WTC11 (cell line): ENCODE measurements around the gene EFCC1. TPM values are rescaled to one million over a fixed set of nuclear protein-coding genes. Genes with fewer than 3 reads are reported as not detected.

Source experiments
- ATAC-seq: fragments of 200-7000 bp; cut with Tn5 transposase; 2 replicates; pipeline ENCODE4 v1.10.0; 2021; ENCODE audit warnings: mild to moderate bottlenecking, moderate library complexity
- CTCF ChIA-PET: fragments of 300-600 bp; sonication (Branson Sonifier 250); formaldehyde crosslinking; loops from one replicate; lab custom pipeline; 2021; ENCODE audit warnings: antibody characterized with exemption; lab: Charles Lee
- POLR2A ChIA-PET: fragments of 350-600 bp; sonication (Branson Sonifier 250); formaldehyde crosslinking; loops from one replicate; lab custom pipeline; 2021; ENCODE audit warnings: antibody characterized with exemption; lab: Charles Lee
- DNase-seq: peaks from one replicate; pipeline ENCODE4 v3.0.0; 2021; ENCODE audit warnings: low spot score
- H3K27ac Mint-ChIP-seq: 2 replicates; pipeline ENCODE4 v1.8.0; 2021; ENCODE audit warnings: mixed read lengths
- H3K27me3 Mint-ChIP-seq: 2 replicates; pipeline ENCODE4 v1.8.0; 2021; ENCODE audit warnings: low read depth, mild to moderate bottlenecking, moderate library complexity, mixed read lengths
- H3K36me3 Mint-ChIP-seq: 2 replicates; pipeline ENCODE4 v1.8.0; 2021; ENCODE audit warnings: mixed read lengths
- H3K4me1 Mint-ChIP-seq: 2 replicates; pipeline ENCODE4 v1.8.0; 2022; ENCODE audit warnings: mixed read lengths
- H3K4me3 Mint-ChIP-seq: 2 replicates; pipeline ENCODE4 v1.8.0; 2021; ENCODE audit warnings: mild to moderate bottlenecking, moderate library complexity, mixed read lengths
- H3K9me3 Mint-ChIP-seq: 2 replicates; pipeline ENCODE4 v1.8.0; 2021; ENCODE audit warnings: mixed read lengths
- ATF1 ChIP-seq: sonication (generic); formaldehyde crosslinking; IDR thresholded peaks from 2 replicates; pipeline ENCODE4 v1.8.1; 2023; ENCODE audit warnings: mild to moderate bottlenecking, moderate library complexity, missing genetic modification reagents
- ATF6 ChIP-seq: sonication (generic); formaldehyde crosslinking; IDR thresholded peaks from 2 replicates; pipeline ENCODE4 v1.8.1; 2023; ENCODE audit warnings: mild to moderate bottlenecking, missing genetic modification reagents
- E2F1 ChIP-seq: sonication (generic); formaldehyde crosslinking; IDR thresholded peaks from 2 replicates; pipeline ENCODE4 v1.8.0; 2022; ENCODE audit warnings: mild to moderate bottlenecking, missing genetic modification reagents
- HMGA2 ChIP-seq: fragments of 250-450 bp; sonication (Bioruptor Pico); IDR thresholded peaks from 2 replicates; pipeline ENCODE4 v1.4.0; 2021; ENCODE audit warnings: mild to moderate bottlenecking, moderate library complexity
- NFE2L1 ChIP-seq: sonication (generic); formaldehyde crosslinking; IDR thresholded peaks from 2 replicates; pipeline ENCODE4 v1.8.1; 2023; ENCODE audit warnings: missing genetic modification reagents
- SMAD3 ChIP-seq: sonication (generic); formaldehyde crosslinking; IDR thresholded peaks from 2 replicates; pipeline ENCODE4 v1.8.0; 2022; ENCODE audit warnings: missing genetic modification reagents, mild to moderate bottlenecking, borderline replicate concordance
- TEAD1 ChIP-seq: sonication (generic); formaldehyde crosslinking; IDR thresholded peaks from 2 replicates; pipeline ENCODE4 v1.8.0; 2022; ENCODE audit warnings: mild to moderate bottlenecking, missing genetic modification reagents
- TEAD4 ChIP-seq: sonication (generic); formaldehyde crosslinking; IDR thresholded peaks from 2 replicates; pipeline ENCODE4 v1.8.0; 2022; ENCODE audit warnings: mild to moderate bottlenecking, missing genetic modification reagents
- ZNF121 ChIP-seq: sonication (generic); formaldehyde crosslinking; IDR thresholded peaks from 2 replicates; pipeline ENCODE4 v1.8.0; 2023; ENCODE audit warnings: missing genetic modification reagents
- ZNF263 ChIP-seq: sonication (generic); formaldehyde crosslinking; IDR thresholded peaks from 2 replicates; pipeline ENCODE4 v1.8.1; 2022; ENCODE audit warnings: low read depth, mild to moderate bottlenecking, moderate library complexity, missing genetic modification reagents
- ZNF423 ChIP-seq: fragments of 250-450 bp; sonication (Bioruptor Pico); IDR thresholded peaks from 2 replicates; pipeline ENCODE4 v2.1.2; 2022; ENCODE audit warnings: mild to moderate bottlenecking, moderate library complexity
- ZSCAN18 ChIP-seq: fragments of 250-450 bp; sonication (Bioruptor Pico); IDR thresholded peaks from 2 replicates; pipeline ENCODE4 v2.1.2; 2022; ENCODE audit warnings: mild to moderate bottlenecking, moderate library complexity
- total RNA-seq: library from RNA; stranded (reverse); gene quantifications from 3 replicates; pipeline ENCODE4 v1.2.3, GENCODE V29; 2021
- TF ChIP-seq, protein P1 (sequence below): sonication (generic); formaldehyde crosslinking; IDR thresholded peaks from 2 replicates; pipeline ENCODE4 v1.8.0; 2023; ENCODE audit warnings: missing genetic modification reagents
- TF ChIP-seq, protein P2 (sequence below): sonication (generic); formaldehyde crosslinking; IDR thresholded peaks from 2 replicates; pipeline ENCODE4 v1.8.0; 2022; ENCODE audit warnings: missing genetic modification reagents
- TF ChIP-seq, protein P3 (sequence below): sonication (generic); formaldehyde crosslinking; IDR thresholded peaks from 2 replicates; pipeline ENCODE4 v1.8.1; 2023; ENCODE audit warnings: mild to moderate bottlenecking, missing genetic modification reagents, moderate library complexity
- TF ChIP-seq, protein P4 (sequence below): sonication (generic); formaldehyde crosslinking; IDR thresholded peaks from 2 replicates; pipeline ENCODE4 v1.8.1; 2022; ENCODE audit warnings: missing genetic modification reagents, borderline replicate concordance

Gene EFCC1
- total RNA-seq, 1 experiment from 2014 or later, result 0.31 TPM

- ChIA-PET POLR2A (no interaction called here), CTCF (interaction anchor here (1.7 to 3.6 kb wide), 3 partner anchors 22 to 62 kb away, joined by 5 to 13 read pairs (median 6); no protein-coding TSS in a partner anchor)
- DNase-seq (no peak), ATAC-seq (no peak)
- H3K9me3 Mint-ChIP-seq, result no peaks in the 10 kb centered on the region; the same call in 1 of the 2 replicates
- TF ChIP-seq ZNF121 (no peak), ATF6 (CRISPR knock-in tag) (no peak), ZNF263 (no peak), ZSCAN18 (CRISPR knock-in tag) (no peak), NFE2L1 (no peak), TEAD4 (CRISPR knock-in tag) (no peak), ZNF423 (CRISPR knock-in tag) (no peak)
- TF ChIP-seq, protein P1, sequence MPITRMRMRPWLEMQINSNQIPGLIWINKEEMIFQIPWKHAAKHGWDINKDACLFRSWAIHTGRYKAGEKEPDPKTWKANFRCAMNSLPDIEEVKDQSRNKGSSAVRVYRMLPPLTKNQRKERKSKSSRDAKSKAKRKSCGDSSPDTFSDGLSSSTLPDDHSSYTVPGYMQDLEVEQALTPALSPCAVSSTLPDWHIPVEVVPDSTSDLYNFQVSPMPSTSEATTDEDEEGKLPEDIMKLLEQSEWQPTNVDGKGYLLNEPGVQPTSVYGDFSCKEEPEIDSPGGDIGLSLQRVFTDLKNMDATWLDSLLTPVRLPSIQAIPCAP (CRISPR knock-in tag), result no peak
- TF ChIP-seq, protein P2, sequence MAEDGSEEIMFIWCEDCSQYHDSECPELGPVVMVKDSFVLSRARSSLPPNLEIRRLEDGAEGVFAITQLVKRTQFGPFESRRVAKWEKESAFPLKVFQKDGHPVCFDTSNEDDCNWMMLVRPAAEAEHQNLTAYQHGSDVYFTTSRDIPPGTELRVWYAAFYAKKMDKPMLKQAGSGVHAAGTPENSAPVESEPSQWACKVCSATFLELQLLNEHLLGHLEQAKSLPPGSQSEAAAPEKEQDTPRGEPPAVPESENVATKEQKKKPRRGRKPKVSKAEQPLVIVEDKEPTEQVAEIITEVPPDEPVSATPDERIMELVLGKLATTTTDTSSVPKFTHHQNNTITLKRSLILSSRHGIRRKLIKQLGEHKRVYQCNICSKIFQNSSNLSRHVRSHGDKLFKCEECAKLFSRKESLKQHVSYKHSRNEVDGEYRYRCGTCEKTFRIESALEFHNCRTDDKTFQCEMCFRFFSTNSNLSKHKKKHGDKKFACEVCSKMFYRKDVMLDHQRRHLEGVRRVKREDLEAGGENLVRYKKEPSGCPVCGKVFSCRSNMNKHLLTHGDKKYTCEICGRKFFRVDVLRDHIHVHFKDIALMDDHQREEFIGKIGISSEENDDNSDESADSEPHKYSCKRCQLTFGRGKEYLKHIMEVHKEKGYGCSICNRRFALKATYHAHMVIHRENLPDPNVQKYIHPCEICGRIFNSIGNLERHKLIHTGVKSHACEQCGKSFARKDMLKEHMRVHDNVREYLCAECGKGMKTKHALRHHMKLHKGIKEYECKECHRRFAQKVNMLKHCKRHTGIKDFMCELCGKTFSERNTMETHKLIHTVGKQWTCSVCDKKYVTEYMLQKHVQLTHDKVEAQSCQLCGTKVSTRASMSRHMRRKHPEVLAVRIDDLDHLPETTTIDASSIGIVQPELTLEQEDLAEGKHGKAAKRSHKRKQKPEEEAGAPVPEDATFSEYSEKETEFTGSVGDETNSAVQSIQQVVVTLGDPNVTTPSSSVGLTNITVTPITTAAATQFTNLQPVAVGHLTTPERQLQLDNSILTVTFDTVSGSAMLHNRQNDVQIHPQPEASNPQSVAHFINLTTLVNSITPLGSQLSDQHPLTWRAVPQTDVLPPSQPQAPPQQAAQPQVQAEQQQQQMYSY (CRISPR knock-in tag), result no peak
- no peak overlapping the region for H3K4me3 Mint-ChIP-seq
- peaks cover 3% of the 10 kb centered on the region; the same call in 1 of the 2 replicates for H3K4me1 Mint-ChIP-seq
- H3K36me3 Mint-ChIP-seq, result no peaks in the 10 kb centered on the region
- no peak overlapping the region; the same call in 1 of the 2 replicates for H3K27ac Mint-ChIP-seq
- peaks cover 20% of the 10 kb centered on the region for H3K27me3 Mint-ChIP-seq
Measured at GRCh38 chr3:129031476-129032215, 30.5 kb downstream of the EFCC1 start.

DNA sequence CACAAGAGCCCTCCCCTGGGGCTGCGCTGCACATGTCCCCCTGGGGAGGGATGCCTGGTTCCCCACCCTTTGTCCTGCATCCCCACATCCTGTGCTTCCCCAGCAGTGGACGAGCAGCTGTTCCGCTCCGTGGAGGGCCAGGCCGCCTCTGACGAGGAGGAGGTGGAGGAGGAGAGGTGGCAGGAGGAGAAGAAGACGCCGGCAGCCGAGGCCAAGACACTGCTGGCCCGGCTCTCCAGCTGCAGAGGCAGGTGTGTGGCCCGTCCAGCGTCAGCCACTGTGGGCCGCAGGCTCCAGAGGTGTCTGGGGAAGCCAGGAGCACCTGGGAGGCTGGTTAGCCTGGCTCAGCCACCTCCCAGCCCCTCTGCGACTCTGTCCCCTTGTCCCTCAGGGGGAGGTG, 31.6 kb downstream of the EFCC1 start:
- peaks cover 19% of the 10 kb centered on the region for H3K27me3 Mint-ChIP-seq
- ChIA-PET POLR2A (no interaction called here), CTCF (interaction anchor here (3.6 kb wide), 1 partner anchor 63 kb away, joined by 13 read pairs; no protein-coding TSS in a partner anchor)
- DNase-seq (no peak), ATAC-seq (no peak)
- no peak overlapping the region for H3K4me3 Mint-ChIP-seq
- H3K4me1 Mint-ChIP-seq, result no peaks in the 10 kb centered on the region
- H3K9me3 Mint-ChIP-seq, result no peaks in the 10 kb centered on the region; the same call in 1 of the 2 replicates
- no peak overlapping the region for H3K27ac Mint-ChIP-seq
- no peak for TF ChIP-seq HMGA2 (CRISPR knock-in tag)
- TF ChIP-seq, protein P3, sequence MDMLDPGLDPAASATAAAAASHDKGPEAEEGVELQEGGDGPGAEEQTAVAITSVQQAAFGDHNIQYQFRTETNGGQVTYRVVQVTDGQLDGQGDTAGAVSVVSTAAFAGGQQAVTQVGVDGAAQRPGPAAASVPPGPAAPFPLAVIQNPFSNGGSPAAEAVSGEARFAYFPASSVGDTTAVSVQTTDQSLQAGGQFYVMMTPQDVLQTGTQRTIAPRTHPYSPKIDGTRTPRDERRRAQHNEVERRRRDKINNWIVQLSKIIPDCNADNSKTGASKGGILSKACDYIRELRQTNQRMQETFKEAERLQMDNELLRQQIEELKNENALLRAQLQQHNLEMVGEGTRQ, result no peak
- no peak for TF ChIP-seq SMAD3 (CRISPR knock-in tag)
- TF ChIP-seq, all 79 proteins: peak for 0
- H3K36me3 Mint-ChIP-seq, result no peaks in the 10 kb centered on the region

- H3K36me3 Mint-ChIP-seq, result no peaks in the 10 kb centered on the region
- ATAC-seq (no peak), DNase-seq (no peak)
- ChIA-PET POLR2A (no interaction called here), CTCF (interaction anchor here (3.6 kb wide), 1 partner anchor 63 kb away, joined by 13 read pairs; no protein-coding TSS in a partner anchor)
- peaks cover 17% of the 10 kb centered on the region for H3K27me3 Mint-ChIP-seq
- H3K4me1 Mint-ChIP-seq, result no peaks in the 10 kb centered on the region
- no peaks in the 10 kb centered on the region; the same call in 1 of the 2 replicates for H3K9me3 Mint-ChIP-seq
- no peak overlapping the region for H3K27ac Mint-ChIP-seq
- no peak overlapping the region for H3K4me3 Mint-ChIP-seq
- TF ChIP-seq ATF1 (CRISPR knock-in tag) (no peak), TEAD1 (no peak), E2F1 (CRISPR knock-in tag) (no peak)
- TF ChIP-seq, protein P4, sequence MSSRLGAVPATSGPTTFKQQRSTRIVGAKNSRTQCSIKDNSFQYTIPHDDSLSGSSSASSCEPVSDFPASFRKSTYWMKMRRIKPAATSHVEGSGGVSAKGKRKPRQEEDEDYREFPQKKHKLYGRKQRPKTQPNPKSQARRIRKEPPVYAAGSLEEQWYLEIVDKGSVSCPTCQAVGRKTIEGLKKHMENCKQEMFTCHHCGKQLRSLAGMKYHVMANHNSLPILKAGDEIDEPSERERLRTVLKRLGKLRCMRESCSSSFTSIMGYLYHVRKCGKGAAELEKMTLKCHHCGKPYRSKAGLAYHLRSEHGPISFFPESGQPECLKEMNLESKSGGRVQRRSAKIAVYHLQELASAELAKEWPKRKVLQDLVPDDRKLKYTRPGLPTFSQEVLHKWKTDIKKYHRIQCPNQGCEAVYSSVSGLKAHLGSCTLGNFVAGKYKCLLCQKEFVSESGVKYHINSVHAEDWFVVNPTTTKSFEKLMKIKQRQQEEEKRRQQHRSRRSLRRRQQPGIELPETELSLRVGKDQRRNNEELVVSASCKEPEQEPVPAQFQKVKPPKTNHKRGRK, result no peak
Measured at GRCh38 chr3:129033151-129033550, 32.0 kb downstream of the EFCC1 start.
